ENCODE measurements around the gene EPYC. TPM values are rescaled to one million over a fixed set of nuclear protein-coding genes. Genes with fewer than 3 reads are reported as not detected.

The EPYC gene
- total RNA-seq, 1 experiment from 2014 or later: not detected

- BruUV-seq (replicated peaks): no TSS peak
- CTCF ChIA-PET: no interaction called here
- Histone ChIP-seq H3K4me3 (no peak overlapping the region), H3K36me3 (ENCODE audit: low read depth) (no peaks in the 10 kb centered on the region), H3K27me3 (ENCODE audit: insufficient read depth, low read depth) (no peaks in the 10 kb centered on the region), H3K9me3 (ENCODE audit: insufficient read depth, low read depth) (no peaks in the 10 kb centered on the region), H3F3A (ENCODE audit: insufficient read depth, low read depth) (no peaks in the 10 kb centered on the region), H3K79me2 (ENCODE audit: low read depth) (no peaks in the 10 kb centered on the region), H3K9me2 (ENCODE audit: insufficient read depth) (0 out of 2 replicates have a peak, but pooled peaks cover 6% of the 10 kb centered on the region), H3K4me1 (replicated peaks; ENCODE audit: insufficient read depth) (no peaks in the 10 kb centered on the region), H3K27ac (no peak overlapping the region), H3K4me2 (no peak overlapping the region), H4K20me1 (ENCODE audit: insufficient read depth) (no peaks in the 10 kb centered on the region), H2AFZ (no peak overlapping the region)
- no peak for DNase-seq
- TF ChIP-seq EZH2 (IDR thresholded peaks at IDR 0.05; ENCODE audit: low read depth) (no peak), CTCF (conservative IDR thresholded peaks at IDR 0.05) (no peak)
- POLR2A ChIA-PET (ENCODE audit: unreplicated experiment): no interaction called here
- intact Hi-C loops (cut with micrococcal nuclease; ENCODE audit: unreplicated experiment): no loop called here
Observed at GRCh38 chr12:91033251-91033650, 28.5 kb upstream of the EPYC start.

- Histone ChIP-seq H3K9me2 (ENCODE audit: insufficient read depth) (no peaks in the 10 kb centered on the region), H2AFZ (no peak overlapping the region), H3K79me2 (ENCODE audit: low read depth) (no peaks in the 10 kb centered on the region), H3K4me1 (replicated peaks; ENCODE audit: insufficient read depth) (peaks cover 9% of the 10 kb centered on the region; the same call in 1 of the 2 replicates), H4K20me1 (ENCODE audit: insufficient read depth) (no peaks in the 10 kb centered on the region), H3K27ac (no peak overlapping the region), H3F3A (ENCODE audit: insufficient read depth, low read depth) (no peaks in the 10 kb centered on the region), H3K9me3 (ENCODE audit: insufficient read depth, low read depth) (no peaks in the 10 kb centered on the region), H3K36me3 (ENCODE audit: low read depth) (no peaks in the 10 kb centered on the region), H3K4me3 (no peak overlapping the region), H3K4me2 (0 out of 2 replicates have a peak overlapping the region, but pooled peaks have one; percentile 36), H3K27me3 (ENCODE audit: insufficient read depth, low read depth) (no peaks in the 10 kb centered on the region)
- ChIA-PET CTCF (no interaction called here), POLR2A (ENCODE audit: unreplicated experiment) (no interaction called here)
- intact Hi-C loops (cut with micrococcal nuclease; ENCODE audit: unreplicated experiment): no loop called here
- BruUV-seq (replicated peaks): no TSS peak
- no peak for TF ChIP-seq CTCF (conservative IDR thresholded peaks at IDR 0.05)
- no peak for TF ChIP-seq EZH2 (IDR thresholded peaks at IDR 0.05; ENCODE audit: low read depth)
- peak in 1 of 2 experiments; percentile 52 for DNase-seq
Observed at GRCh38 chr12:91023326-91024004, 18.7 kb upstream of the EPYC start.

- CTCF ChIA-PET: no interaction called here
- DNase-seq: no peak
- no peaks in the 10 kb centered on the region for H3F3A ChIP-seq (ENCODE audit: insufficient read depth, low read depth)
- no peaks in the 10 kb centered on the region for H3K9me2 ChIP-seq (ENCODE audit: insufficient read depth)
- H3K4me3 ChIP-seq: no peak overlapping the region
- H3K4me2 ChIP-seq: no peak overlapping the region
- no peaks in the 10 kb centered on the region for H3K79me2 ChIP-seq (ENCODE audit: low read depth)
- no peaks in the 10 kb centered on the region for H3K27me3 ChIP-seq (ENCODE audit: insufficient read depth, low read depth)
- BruUV-seq (replicated peaks): no TSS peak
- POLR2A ChIA-PET (ENCODE audit: unreplicated experiment): no interaction called here
- H3K9me3 ChIP-seq (ENCODE audit: insufficient read depth, low read depth): no peaks in the 10 kb centered on the region
- H4K20me1 ChIP-seq (ENCODE audit: insufficient read depth): no peaks in the 10 kb centered on the region
- TF ChIP-seq EZH2 (IDR thresholded peaks at IDR 0.05; ENCODE audit: low read depth): no peak
- TF ChIP-seq CTCF (conservative IDR thresholded peaks at IDR 0.05): no peak
- no peaks in the 10 kb centered on the region for H3K36me3 ChIP-seq (ENCODE audit: low read depth)
- H2AFZ ChIP-seq: no peak overlapping the region
- intact Hi-C loops (cut with micrococcal nuclease; ENCODE audit: unreplicated experiment): no loop called here
- H3K27ac ChIP-seq: no peak overlapping the region
- H3K4me1 ChIP-seq (replicated peaks; ENCODE audit: insufficient read depth): peaks cover 9% of the 10 kb centered on the region; the same call in 1 of the 2 replicates
Observed at GRCh38 chr12:91021076-91021475, 16.3 kb upstream of the EPYC start.
